OCI-LY7 (cell line): Measurements from ENCODE around the gene HSPB6. TPM values are rescaled to one million over a fixed set of nuclear protein-coding genes. Genes with fewer than 3 reads are reported as not detected.

Experiments used
- BruUV-seq: library from RNA; stranded (reverse); fragments of 400-500 nt; replicated peaks from 2 replicates; lab custom pipeline; 2021; lab: Mats Ljungman, UMichigan
- CTCF ChIA-PET: fragments of 300-600 bp; sonication (Branson Sonifier 250); formaldehyde crosslinking; loops from one replicate; lab custom pipeline; 2022; ENCODE audit warnings: antibody characterized with exemption; ENCODE audit not compliant: unreplicated experiment; lab: Charles Lee
- POLR2A ChIA-PET: fragments of 300-600 bp; sonication (Branson Sonifier 250); formaldehyde crosslinking; loops from one replicate; lab custom pipeline; 2022; ENCODE audit warnings: antibody characterized with exemption; lab: Charles Lee
- DNase-seq: peaks from one replicate; pipeline ENCODE4 v3.0.0-alpha.2; 2015; ENCODE audit warnings: low spot score
- H2AFZ ChIP-seq: fragments of 200-600 bp; sonication (generic), shearing (Covaris generic); 2 replicates; pipeline ENCODE4 v1.6.1; 2014; ENCODE audit warnings: mild to moderate bottlenecking, antibody characterized with exemption, low read length, moderate library complexity
- H3K27ac ChIP-seq: fragments of 200-600 bp; sonication (generic); 2 replicates; pipeline ENCODE4 v1.5.1; 2014; ENCODE audit warnings: mixed run types, low read depth, mild to moderate bottlenecking, moderate library complexity, low read length, inconsistent platforms; ENCODE audit not compliant: poor library complexity, severe bottlenecking
- H3K36me3 ChIP-seq: fragments of 200-600 bp; sonication (generic); 2 replicates; pipeline ENCODE4 v1.6.1; 2014; ENCODE audit warnings: mild to moderate bottlenecking, antibody characterized with exemption, low read length, moderate library complexity, mixed read lengths; ENCODE audit not compliant: insufficient read depth
- H3K4me1 ChIP-seq: fragments of 200-600 bp; sonication (generic); 2 replicates; pipeline ENCODE4 v1.5.1; 2014; ENCODE audit warnings: mild to moderate bottlenecking, low read length; ENCODE audit not compliant: insufficient read depth, poor library complexity, severe bottlenecking
- H3K4me2 ChIP-seq: fragments of 200-600 bp; sonication (generic); 2 replicates; pipeline ENCODE4 v1.6.1; 2014; ENCODE audit warnings: mild to moderate bottlenecking, low read length
- H3K4me3 ChIP-seq: fragments of 200-600 bp; sonication (generic); 2 replicates; pipeline ENCODE4 v1.5.1; 2014; ENCODE audit warnings: mild to moderate bottlenecking, low read depth, low read length; ENCODE audit not compliant: poor library complexity, severe bottlenecking
- H3K79me2 ChIP-seq: fragments of 200-600 bp; sonication (generic); 2 replicates; pipeline ENCODE4 v1.6.1; 2016; ENCODE audit warnings: low read depth, mild to moderate bottlenecking, low read length, moderate library complexity, mixed read lengths; ENCODE audit not compliant: insufficient read depth
- H3K9me2 ChIP-seq: fragments of 200-600 bp; sonication (generic); 2 replicates; pipeline ENCODE4 v1.6.1; 2016; ENCODE audit warnings: mild to moderate bottlenecking, low read length, mixed read lengths; ENCODE audit not compliant: insufficient read depth
- H3K9me3 ChIP-seq: fragments of 200-600 bp; sonication (generic); 2 replicates; pipeline ENCODE4 v1.6.1; 2014; ENCODE audit warnings: mild to moderate bottlenecking, mixed run types, low read length, mixed read lengths
- H4K20me1 ChIP-seq: fragments of 200-600 bp; sonication (generic); 2 replicates; pipeline ENCODE4 v1.6.1; 2014; ENCODE audit warnings: mild to moderate bottlenecking, antibody characterized with exemption, low read length, moderate library complexity, mixed read lengths; ENCODE audit not compliant: insufficient read depth
- CTCF ChIP-seq: fragments of 200-600 bp; sonication (generic); conservative IDR thresholded peaks from 2 replicates; pipeline ENCODE4 v1.5.1; 2014; ENCODE audit warnings: mild to moderate bottlenecking, antibody characterized with exemption, low read length, moderate library complexity, mixed read lengths
- EZH2phosphoT487 ChIP-seq: fragments of 200-600 bp; sonication (generic); IDR thresholded peaks from 2 replicates; pipeline ENCODE4 v1.6.1; 2018; ENCODE audit warnings: low read depth, borderline replicate concordance, mild to moderate bottlenecking, mixed run types, antibody characterized with exemption, low read length, moderate library complexity, mixed read lengths
- intact Hi-C: fragments of 100-400 bp; cut with micrococcal nuclease; formaldehyde crosslinking; loops from one replicate; pipeline ENCODE4 v1.10.0; 2022; ENCODE audit not compliant: unreplicated experiment
- total RNA-seq, 2 experiments: library from RNA; depleted of rRNA in 1 of 2; stranded (reverse); fragments of >200 nt in 1 of 2; shearing (Covaris generic) in 1 of 2; gene quantifications; 2 replicates each; pipeline ENCODE4 v1.2.3, GENCODE V29; 2014 to 2022

The HSPB6 gene
- total RNA-seq, 2 experiments from 2014 or later, result 1.7 TPM; not detected in 1

- no peak overlapping the region for H2AFZ ChIP-seq
- ChIA-PET CTCF (no interaction called here), POLR2A (no interaction called here)
- no peak for TF ChIP-seq EZH2phosphoT487
- no peak for TF ChIP-seq CTCF
- intact Hi-C loops, result no loop called here
- H3K79me2 ChIP-seq, result no peaks in the 10 kb centered on the region
- BruUV-seq, result no TSS peak
- H3K4me1 ChIP-seq, result no peaks in the 10 kb centered on the region
- H3K9me2 ChIP-seq, result no peaks in the 10 kb centered on the region
- H3K36me3 ChIP-seq, result no peaks in the 10 kb centered on the region
- H3K9me3 ChIP-seq, result no peaks in the 10 kb centered on the region
- H3K27ac ChIP-seq, result no peak overlapping the region
- H3K4me3 ChIP-seq, result no peak overlapping the region
- H4K20me1 ChIP-seq, result no peaks in the 10 kb centered on the region
- no peak for DNase-seq
- no peak overlapping the region for H3K4me2 ChIP-seq
Observed at GRCh38 chr19:35792888-35793287, 36.1 kb upstream of the HSPB6 start.

- H3K4me1 ChIP-seq, result no peaks in the 10 kb centered on the region
- no TSS peak for BruUV-seq
- H3K9me3 ChIP-seq, result no peaks in the 10 kb centered on the region
- CTCF ChIA-PET, result no interaction called here
- no peak for DNase-seq
- intact Hi-C loops, result no loop called here
- TF ChIP-seq EZH2phosphoT487, result no peak
- no peaks in the 10 kb centered on the region for H3K36me3 ChIP-seq
- POLR2A ChIA-PET, result no interaction called here
- H3K27ac ChIP-seq, result no peak overlapping the region
- H2AFZ ChIP-seq, result no peak overlapping the region
- H3K4me3 ChIP-seq, result no peak overlapping the region
- H3K79me2 ChIP-seq, result no peaks in the 10 kb centered on the region
- H3K4me2 ChIP-seq, result no peak overlapping the region
- no peaks in the 10 kb centered on the region for H3K9me2 ChIP-seq
- H4K20me1 ChIP-seq, result no peaks in the 10 kb centered on the region
Observed at GRCh38 chr19:35792312-35792711, 35.5 kb upstream of the HSPB6 start.

GRCh38 chr19:35791814-35792279 is 35.0 kb upstream of the HSPB6 start:
- intact Hi-C loops, result loop anchor here (1.0 kb wide), 1 partner anchor 99 kb away; no protein-coding TSS in a partner anchor
- Histone ChIP-seq H3K9me3 (no peaks in the 10 kb centered on the region), H3K4me2 (no peak overlapping the region), H3K4me3 (no peak overlapping the region), H3K79me2 (no peaks in the 10 kb centered on the region), H4K20me1 (no peaks in the 10 kb centered on the region), H3K9me2 (no peaks in the 10 kb centered on the region), H3K36me3 (no peaks in the 10 kb centered on the region), H3K4me1 (no peaks in the 10 kb centered on the region), H3K27ac (no peak overlapping the region), H2AFZ (no peak overlapping the region)
- TF ChIP-seq CTCF (no peak), EZH2phosphoT487 (no peak)
- POLR2A ChIA-PET, result no interaction called here
- CTCF ChIA-PET, result no interaction called here
- no peak for DNase-seq
- no TSS peak for BruUV-seq
